HG02852 (cell line): ENCODE results near the gene MB.
"Not testable (repeated sequence)": the region's sequence is repeated elsewhere in the genome, so short reads cannot be mapped to it uniquely, and the experiment has no call there.

ENCODE experiments used
- ATAC-seq: cut with Tn5 transposase; IDR thresholded peaks from one replicate; pipeline ENCODE4 v1.9.1; 2021; ENCODE audit warnings: mild to moderate bottlenecking, moderate library complexity; ENCODE audit not compliant: unreplicated experiment

The MB gene

GRCh38 chr22:35617137-35617755 is at the start of gene MB:
Gene MB (minus strand): TSS chr22:35617329. CDS start chr22:35617257, 72 bp downstream.
- ATAC-seq = no peak

- not testable (repeated sequence) for ATAC-seq
These were observed 49.6 kb upstream of the MB start for GRCh38 chr22:35666699-35667098.

- ATAC-seq = no peak
These were observed 47.9 kb upstream of the MB start for GRCh38 chr22:35664955-35665587.

- no peak for ATAC-seq
These were observed 46.2 kb upstream of the MB start for GRCh38 chr22:35663371-35663770.

- no peak for ATAC-seq
These were observed 45.8 kb upstream of the MB start for GRCh38 chr22:35662914-35663313.

GRCh38 chr22:35661464-35661863 is 44.3 kb upstream of the MB start:
- no peak for ATAC-seq

- ATAC-seq = no peak
These were observed 43.4 kb upstream of the MB start for GRCh38 chr22:35660291-35661127.

- no peak for ATAC-seq
These were observed 40.6 kb upstream of the MB start for GRCh38 chr22:35657571-35658312.

- no peak for ATAC-seq
These were observed 39.2 kb upstream of the MB start for GRCh38 chr22:35656284-35656752.

GRCh38 chr22:35653824-35654223 is 36.7 kb upstream of the MB start:
- ATAC-seq = no peak

GRCh38 chr22:35651085-35651484 is 34.0 kb upstream of the MB start:
- no peak for ATAC-seq

GRCh38 chr22:35649636-35650250 is 32.6 kb upstream of the MB start:
- no peak for ATAC-seq

- peak; percentile 25 for ATAC-seq
These were observed 32.0 kb upstream of the MB start for GRCh38 chr22:35649026-35649553.

GRCh38 chr22:35648066-35649025 is 31.2 kb upstream of the MB start, which contains the start of gene APOL6:
Gene APOL6 (plus strand): TSS chr22:35648446. CDS start chr22:35656426, 7,980 bp downstream.
- peak; percentile 49 for ATAC-seq

GRCh38 chr22:35645646-35646045 is 28.5 kb upstream of the MB start:
- ATAC-seq = no peak

GRCh38 chr22:35643991-35644390 is 26.9 kb upstream of the MB start:
- no peak for ATAC-seq

- ATAC-seq = no peak
These were observed 25.2 kb upstream of the MB start for GRCh38 chr22:35642305-35642741.

GRCh38 chr22:35641494-35642120 is 24.5 kb upstream of the MB start:
- ATAC-seq = no peak

- no peak for ATAC-seq
These were observed 21.3 kb upstream of the MB start for GRCh38 chr22:35638410-35638809.
